Gastrocnemius medialis (tissue), 4 donors: ENCODE data around the gene S100PBP. TPM values are rescaled to one million over a fixed set of nuclear protein-coding genes. Genes with fewer than 3 reads are reported as not detected.

Experiments
- ATAC-seq, 2 donors: fragments of 150-250 bp; one replicate each; pipeline ENCODE4 v1.9.1; 2016
- DNase-seq, 2 donors: peaks; one replicate each; pipeline ENCODE4 v3.0.0-alpha.2; 2019
- H3K27ac ChIP-seq, 4 donors: fragments of 200-600 bp; sonication (generic); 1 replicate in 1 of 4; 2 replicates in 3 of 4; pipeline ENCODE4 v1.5.1; 2016 to 2018; ENCODE audit warnings: mild to moderate bottlenecking in 2 of 4, moderate library complexity in 1 of 4
- H3K27me3 ChIP-seq, 3 donors: fragments of 200-600 bp; sonication (generic) in 2 of 3; 1 replicate in 1 of 3; 2 replicates in 2 of 3; pipeline versions ENCODE4 v1.5.1 to v1.6.0; 2016 to 2019; ENCODE audit warnings: mild to moderate bottlenecking in 1 of 3, moderate library complexity in 1 of 3
- H3K36me3 ChIP-seq, 2 donors: fragments of 200-600 bp; sonication (generic) in 1 of 2; one replicate each; pipeline ENCODE4 v1.5.1; 2017 to 2018
- H3K4me1 ChIP-seq, 2 donors: fragments of 200-600 bp; sonication (generic) in 1 of 2; one replicate each; pipeline ENCODE4 v1.5.1; 2016 to 2017; ENCODE audit warnings: mild to moderate bottlenecking in 2 of 2
- H3K4me3 ChIP-seq, 4 donors: fragments of 200-600 bp; sonication (generic) in 3 of 4; 1 replicate in 1 of 4; 2 replicates in 3 of 4; pipeline ENCODE4 v1.5.1; 2016 to 2019; ENCODE audit warnings: mild to moderate bottlenecking in 2 of 4
- H3K9me3 ChIP-seq, 3 donors: fragments of 200-600 bp; sonication (generic) in 2 of 3; 1 replicate in 1 of 3; 2 replicates in 2 of 3; pipeline ENCODE4 v1.5.1; 2016 to 2019
- CTCF ChIP-seq, 5 experiments: fragments of 450-650 bp in 3 of 5; fragments of 200-600 bp in 2 of 5; sonication (generic) in 2 of 5; IDR thresholded peaks in 4 of 5; conservative IDR thresholded peaks in 1 of 5; 1 replicate in 4 of 5; 2 replicates in 1 of 5; pipeline ENCODE4 v1.5.1; 2016 to 2019; ENCODE audit warnings: antibody characterized with exemption in 5 of 5, mild to moderate bottlenecking in 3 of 5, moderate library complexity in 3 of 5
- POLR2A ChIP-seq, 2 donors: fragments of 450-650 bp; IDR thresholded peaks; one replicate each; pipeline ENCODE4 v1.6.1; 2017; ENCODE audit warnings: antibody characterized with exemption in 2 of 2, mild to moderate bottlenecking in 2 of 2, moderate library complexity in 2 of 2
- in situ Hi-C, 4 donors: fragments of 200-750 bp; cut with MboI; loops; one replicate each; pipeline versions ENCODE4 v1.15.0 to v1.8.0; 2017; ENCODE audit warnings: low sequenced_read_pairs in 4 of 4
- intact Hi-C: fragments of 100-400 bp; cut with DNase I; formaldehyde crosslinking; loops from one replicate; pipeline ENCODE4 v1.15.1; 2023; ENCODE audit warnings: low total_unique reads
- total RNA-seq, 4 donors: library from RNA; depleted of rRNA; stranded (reverse); fragments of >200 nt; gene quantifications; one replicate each; pipeline versions ENCODE4 v1.1.0 to v1.2.3, GENCODE V29; 2016

The S100PBP gene
- total RNA-seq, 4 donors from 2014 or later = 4.9 to 11.5 (median 9.9) TPM

GRCh38 chr1:32848354-32849063 is 31.1 kb downstream of the S100PBP start:
- DNase-seq = no peak
- no peaks in the 10 kb centered on the region for H3K9me3 ChIP-seq
- ATAC-seq = no peak
- TF ChIP-seq POLR2A (IDR thresholded peaks at IDR 0.05) = no peak
- TF ChIP-seq CTCF (IDR thresholded peaks at IDR 0.05 in 4 of 5, conservative IDR thresholded peaks at IDR 0.05 in 1 of 5) = no peak
- no peaks in the 10 kb centered on the region for H3K4me1 ChIP-seq
- in situ Hi-C loops (no loop called here), intact Hi-C loops (no loop called here)
- no peaks in the 10 kb centered on the region for H3K27me3 ChIP-seq
- H3K27ac ChIP-seq = no peak overlapping the region
- no peak overlapping the region for H3K4me3 ChIP-seq
- H3K36me3 ChIP-seq = peaks cover 0 to 24% of the 10 kb centered on the region in 2 donors

- Histone ChIP-seq H3K9me3 (no peaks in the 10 kb centered on the region), H3K4me3 (no peak overlapping the region), H3K27ac (no peak overlapping the region), H3K4me1 (peaks cover 11 to 32% of the 10 kb centered on the region in 2 donors), H3K36me3 (peaks cover 0 to 34% of the 10 kb centered on the region in 2 donors), H3K27me3 (no peaks in the 10 kb centered on the region)
- in situ Hi-C loops (no loop called here), intact Hi-C loops (no loop called here)
- TF ChIP-seq CTCF (IDR thresholded peaks at IDR 0.05 in 4 of 5, conservative IDR thresholded peaks at IDR 0.05 in 1 of 5) (no peak), POLR2A (IDR thresholded peaks at IDR 0.05) (no peak)
- DNase-seq = no peak
- ATAC-seq = no peak
These were observed 38.6 kb downstream of the S100PBP start for GRCh38 chr1:32855861-32856617.

- Histone ChIP-seq H3K36me3 (peaks cover 0 to 30% of the 10 kb centered on the region in 2 donors), H3K4me3 (no peak overlapping the region), H3K27ac (no peak overlapping the region), H3K4me1 (peaks cover 11 to 48% of the 10 kb centered on the region in 2 donors), H3K27me3 (no peaks in the 10 kb centered on the region), H3K9me3 (no peaks in the 10 kb centered on the region)
- in situ Hi-C loops (no loop called here), intact Hi-C loops (no loop called here)
- DNase-seq (no peak), ATAC-seq (no peak)
- TF ChIP-seq POLR2A (IDR thresholded peaks at IDR 0.05) (no peak), CTCF (IDR thresholded peaks at IDR 0.05 in 4 of 5, conservative IDR thresholded peaks at IDR 0.05 in 1 of 5) (no peak)
These were observed 40.7 kb downstream of the S100PBP start for GRCh38 chr1:32858136-32858535.

GRCh38 chr1:32858791-32859190 is 41.3 kb downstream of the S100PBP start:
- TF ChIP-seq POLR2A (IDR thresholded peaks at IDR 0.05) (no peak), CTCF (IDR thresholded peaks at IDR 0.05 in 4 of 5, conservative IDR thresholded peaks at IDR 0.05 in 1 of 5) (no peak)
- Histone ChIP-seq H3K4me1 (peaks cover 11 to 54% of the 10 kb centered on the region in 2 donors), H3K36me3 (peaks cover 0 to 26% of the 10 kb centered on the region in 2 donors), H3K27me3 (no peaks in the 10 kb centered on the region), H3K4me3 (no peak overlapping the region), H3K27ac (no peak overlapping the region), H3K9me3 (no peaks in the 10 kb centered on the region)
- ATAC-seq (no peak), DNase-seq (no peak)
- intact Hi-C loops = no loop called here
- in situ Hi-C loops = no loop called here
